ENCODE measurements around the gene CCR2. TPM values are rescaled to one million over a fixed set of nuclear protein-coding genes. Genes with fewer than 3 reads are reported as not detected.

CCR2 gene
- total and polyA plus RNA-seq, 10 donors = 2.0 to 54.4 (median 19.9) TPM

DNA sequence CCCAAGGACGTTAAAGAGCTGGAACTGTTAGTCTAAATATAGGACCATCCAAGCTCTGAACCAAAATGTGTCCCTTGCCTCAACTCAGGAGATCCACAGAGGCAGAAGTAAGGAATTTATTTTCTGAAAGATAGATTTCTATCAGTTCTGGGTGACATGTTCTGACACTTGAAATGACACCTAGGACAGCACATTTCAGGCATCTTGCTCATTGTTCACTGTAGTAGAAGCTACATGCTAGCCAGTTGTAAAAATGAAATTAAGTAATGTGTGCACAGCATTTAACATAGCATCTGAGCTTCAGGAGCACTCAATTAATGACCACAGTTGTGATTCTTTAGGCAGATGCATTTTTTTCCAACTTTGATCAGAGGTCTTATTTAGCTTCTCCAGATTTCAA lies 567 bp downstream of the CCR2 start:
- no peaks in the 10 kb centered on the region for H3K9me3 ChIP-seq
- H3K27me3 ChIP-seq (replicated peaks in 1 of 7) = no peaks in the 10 kb centered on the region
- intact Hi-C loops (cut with DNase I; ENCODE audit: low total_unique reads) = no loop called here
- no peak for DNase-seq
- H3K4me1 ChIP-seq = peaks cover 7 to 88% (median 42%) of the 10 kb centered on the region in 6 donors
- H3K4me3 ChIP-seq = peak overlapping the region in 5 of 8 donors; percentile 4 to 64 (median 29)
- WGBS, 5 donors = 27 to 70% (median 42%) methylated on average over 1 of the region's 1 CpG
- no peaks in the 10 kb centered on the region for H3K36me3 ChIP-seq
- TF ChIP-seq, protein P1, sequence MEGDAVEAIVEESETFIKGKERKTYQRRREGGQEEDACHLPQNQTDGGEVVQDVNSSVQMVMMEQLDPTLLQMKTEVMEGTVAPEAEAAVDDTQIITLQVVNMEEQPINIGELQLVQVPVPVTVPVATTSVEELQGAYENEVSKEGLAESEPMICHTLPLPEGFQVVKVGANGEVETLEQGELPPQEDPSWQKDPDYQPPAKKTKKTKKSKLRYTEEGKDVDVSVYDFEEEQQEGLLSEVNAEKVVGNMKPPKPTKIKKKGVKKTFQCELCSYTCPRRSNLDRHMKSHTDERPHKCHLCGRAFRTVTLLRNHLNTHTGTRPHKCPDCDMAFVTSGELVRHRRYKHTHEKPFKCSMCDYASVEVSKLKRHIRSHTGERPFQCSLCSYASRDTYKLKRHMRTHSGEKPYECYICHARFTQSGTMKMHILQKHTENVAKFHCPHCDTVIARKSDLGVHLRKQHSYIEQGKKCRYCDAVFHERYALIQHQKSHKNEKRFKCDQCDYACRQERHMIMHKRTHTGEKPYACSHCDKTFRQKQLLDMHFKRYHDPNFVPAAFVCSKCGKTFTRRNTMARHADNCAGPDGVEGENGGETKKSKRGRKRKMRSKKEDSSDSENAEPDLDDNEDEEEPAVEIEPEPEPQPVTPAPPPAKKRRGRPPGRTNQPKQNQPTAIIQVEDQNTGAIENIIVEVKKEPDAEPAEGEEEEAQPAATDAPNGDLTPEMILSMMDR (IDR thresholded peaks at IDR 0.05 in 8 of 11, conservative IDR thresholded peaks at IDR 0.05 in 3 of 11) = no peak
- TF ChIP-seq POLR2A (IDR thresholded peaks at IDR 0.05) = no peak
- peak overlapping the region in 5 of 8 donors; percentile 7 to 76 (median 64) for H3K27ac ChIP-seq

DNA sequence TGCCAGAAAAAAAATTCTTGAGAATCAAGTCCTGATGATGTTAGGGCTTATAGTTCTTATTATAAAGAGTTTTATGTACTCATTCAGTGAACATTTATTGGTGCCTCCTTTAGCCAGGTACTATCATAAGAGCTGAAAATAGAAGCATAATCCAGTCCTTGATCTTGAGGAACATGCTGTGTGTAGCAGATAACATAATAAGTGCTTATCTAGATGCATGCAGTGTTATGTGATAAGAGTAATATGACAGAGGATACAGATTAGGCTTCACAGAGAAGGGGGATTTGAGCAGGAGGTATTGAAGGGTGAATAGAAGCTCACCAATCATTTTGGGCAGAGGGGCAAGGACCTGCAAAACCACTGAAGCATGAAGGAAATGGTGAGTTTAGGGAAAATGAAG lies 1.1 kb downstream of the CCR2 start:
- Histone ChIP-seq H3K27me3 (replicated peaks in 1 of 7) (no peaks in the 10 kb centered on the region), H3K36me3 (no peaks in the 10 kb centered on the region)

DNA sequence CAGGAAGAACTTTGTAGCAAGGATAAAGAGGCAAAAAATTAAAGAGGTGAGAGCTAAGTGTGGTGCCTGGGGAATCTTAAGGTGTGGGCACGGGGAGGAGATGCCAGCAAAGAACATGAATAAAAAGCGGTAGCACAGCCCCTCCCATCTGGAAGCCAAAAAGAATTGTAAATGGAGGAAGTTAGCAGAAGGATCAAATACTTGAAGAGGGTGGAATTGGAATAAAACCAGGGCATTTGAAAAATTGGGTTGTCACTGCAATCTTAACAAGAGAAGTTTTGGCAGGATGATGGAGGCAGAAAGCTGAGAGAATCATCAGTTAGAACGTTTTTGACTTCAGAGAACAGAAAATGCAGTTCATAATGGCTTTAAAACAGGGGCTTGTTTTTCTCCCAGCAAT lies 2.4 kb downstream of the CCR2 start:
- peak overlapping the region in 3 of 8 donors; percentile 55 to 76 (median 72) for H3K27ac ChIP-seq
- H3K4me3 ChIP-seq = peak overlapping the region in 4 of 8 donors; percentile 23 to 64 (median 32)
- intact Hi-C loops (cut with DNase I; ENCODE audit: low total_unique reads) = no loop called here
- no peaks in the 10 kb centered on the region for H3K36me3 ChIP-seq
- H3K9me3 ChIP-seq = no peaks in the 10 kb centered on the region
- DNase-seq = no peak
- H3K27me3 ChIP-seq (replicated peaks in 1 of 7) = no peaks in the 10 kb centered on the region
- 56 to 76% (median 64%) methylated on average over 3 of the region's 3 CpGs for WGBS, 5 donors
- no peak for TF ChIP-seq POLR2AphosphoS5 (IDR thresholded peaks at IDR 0.05)
- TF ChIP-seq, protein P1 (IDR thresholded peaks at IDR 0.05 in 8 of 11, conservative IDR thresholded peaks at IDR 0.05 in 3 of 11) = no peak
- TF ChIP-seq POLR2A (IDR thresholded peaks at IDR 0.05) = no peak
- H3K4me1 ChIP-seq = peaks cover 7 to 88% (median 41%) of the 10 kb centered on the region in 6 donors

More for the DNA sequence above, 1.1 kb downstream of the CCR2 start:
- no peak for DNase-seq
- intact Hi-C loops (cut with DNase I; ENCODE audit: low total_unique reads) = no loop called here
- Histone ChIP-seq H3K9me3 (no peaks in the 10 kb centered on the region), H3K27ac (peak overlapping the region in 4 of 8 donors; percentile 55 to 76 (median 68)), H3K4me1 (peaks cover 9 to 88% (median 41%) of the 10 kb centered on the region in 6 donors), H3K4me3 (peak overlapping the region in 4 of 8 donors; percentile 23 to 64 (median 32))
- TF ChIP-seq POLR2A (IDR thresholded peaks at IDR 0.05) (no peak), POLR2AphosphoS5 (IDR thresholded peaks at IDR 0.05) (no peak)

DNA sequence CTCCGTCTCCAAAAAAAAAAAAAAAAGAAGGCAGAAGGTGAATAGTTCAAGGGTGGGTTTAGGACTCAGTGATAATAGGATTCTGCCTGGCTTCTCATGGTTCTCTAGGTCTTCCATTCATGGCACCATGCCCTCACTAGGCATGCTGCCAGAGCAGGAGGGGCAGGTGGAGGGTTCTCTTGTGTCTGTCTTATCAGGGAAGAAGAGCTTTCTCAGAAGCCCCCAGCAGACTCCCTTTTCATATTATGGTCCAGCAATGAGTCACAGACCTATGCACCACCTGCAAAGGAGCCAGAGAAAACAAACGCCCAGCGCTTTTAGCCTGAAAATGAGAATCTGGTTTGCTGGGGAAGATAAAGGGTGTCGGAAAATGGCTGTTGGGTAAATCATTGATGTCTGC lies 3.0 kb downstream of the CCR2 start:
- no peaks in the 10 kb centered on the region for H3K27me3 ChIP-seq (replicated peaks in 1 of 7)
- H3K4me3 ChIP-seq = peak overlapping the region in 3 of 8 donors; percentile 29 to 64 (median 36)
- peak overlapping the region in 2 of 8 donors; percentile 55 to 72 for H3K27ac ChIP-seq
- TF ChIP-seq, protein P1 (IDR thresholded peaks at IDR 0.05 in 8 of 11, conservative IDR thresholded peaks at IDR 0.05 in 3 of 11) = no peak
- no peak for TF ChIP-seq POLR2A (IDR thresholded peaks at IDR 0.05)
- TF ChIP-seq POLR2AphosphoS5 (IDR thresholded peaks at IDR 0.05) = no peak
- DNase-seq = no peak
- intact Hi-C loops (cut with DNase I; ENCODE audit: low total_unique reads) = no loop called here
- H3K36me3 ChIP-seq = no peaks in the 10 kb centered on the region
- H3K4me1 ChIP-seq = peaks cover 4 to 88% (median 43%) of the 10 kb centered on the region in 6 donors
- H3K9me3 ChIP-seq = no peaks in the 10 kb centered on the region
- 80 to 95% (median 92%) methylated on average over 4 of the region's 4 CpGs for WGBS, 5 donors
